ENCODE results near the gene SUPT3H.

Gene SUPT3H

GRCh38 chr6:45371924-45372573, 5.7 kb downstream of the SUPT3H start:
- no peak for TF ChIP-seq CTCF (IDR thresholded peaks at IDR 0.05; ENCODE audit: insufficient read depth, missing control alignments)
- DNase-seq (ENCODE audit: insufficient read length, low spot score), result no peak
- FAIRE-seq, result no peak

GRCh38 chr6:45369870-45370269, 7.9 kb downstream of the SUPT3H start:
- DNase-seq (ENCODE audit: insufficient read length, low spot score) (no peak), FAIRE-seq (no peak)
- no peak for TF ChIP-seq CTCF (IDR thresholded peaks at IDR 0.05; ENCODE audit: insufficient read depth, missing control alignments)

GRCh38 chr6:45367999-45368398, 9.7 kb downstream of the SUPT3H start:
- TF ChIP-seq CTCF (IDR thresholded peaks at IDR 0.05; ENCODE audit: insufficient read depth, missing control alignments), result no peak
- peak; percentile 16 for FAIRE-seq

GRCh38 chr6:45366534-45366933, 11.2 kb downstream of the SUPT3H start:
- TF ChIP-seq CTCF (IDR thresholded peaks at IDR 0.05; ENCODE audit: insufficient read depth, missing control alignments), result no peak
- FAIRE-seq (no peak), DNase-seq (ENCODE audit: insufficient read length, low spot score) (no peak)

More at GRCh38 chr6:45367999-45368398, 9.7 kb downstream of the SUPT3H start:
- DNase-seq (ENCODE audit: insufficient read length, low spot score), result no peak

GRCh38 chr6:45365036-45365435, 12.7 kb downstream of the SUPT3H start:
- TF ChIP-seq CTCF (IDR thresholded peaks at IDR 0.05; ENCODE audit: insufficient read depth, missing control alignments), result no peak
- no peak for DNase-seq (ENCODE audit: insufficient read length, low spot score)
- FAIRE-seq, result no peak

GRCh38 chr6:45364466-45364865, 13.3 kb downstream of the SUPT3H start:
- TF ChIP-seq CTCF (IDR thresholded peaks at IDR 0.05; ENCODE audit: insufficient read depth, missing control alignments), result no peak
- no peak for FAIRE-seq
- DNase-seq (ENCODE audit: insufficient read length, low spot score), result no peak

- FAIRE-seq (no peak), DNase-seq (ENCODE audit: insufficient read length, low spot score) (no peak)
- no peak for TF ChIP-seq CTCF (IDR thresholded peaks at IDR 0.05; ENCODE audit: insufficient read depth, missing control alignments)
Measured at GRCh38 chr6:45353654-45354053, 24.1 kb downstream of the SUPT3H start.
